ENCODE measurements around the gene FXYD6.
A peak's percentile ranks its signal among the peaks of the same experiment; 100 is the strongest.

The FXYD6 gene

DNA sequence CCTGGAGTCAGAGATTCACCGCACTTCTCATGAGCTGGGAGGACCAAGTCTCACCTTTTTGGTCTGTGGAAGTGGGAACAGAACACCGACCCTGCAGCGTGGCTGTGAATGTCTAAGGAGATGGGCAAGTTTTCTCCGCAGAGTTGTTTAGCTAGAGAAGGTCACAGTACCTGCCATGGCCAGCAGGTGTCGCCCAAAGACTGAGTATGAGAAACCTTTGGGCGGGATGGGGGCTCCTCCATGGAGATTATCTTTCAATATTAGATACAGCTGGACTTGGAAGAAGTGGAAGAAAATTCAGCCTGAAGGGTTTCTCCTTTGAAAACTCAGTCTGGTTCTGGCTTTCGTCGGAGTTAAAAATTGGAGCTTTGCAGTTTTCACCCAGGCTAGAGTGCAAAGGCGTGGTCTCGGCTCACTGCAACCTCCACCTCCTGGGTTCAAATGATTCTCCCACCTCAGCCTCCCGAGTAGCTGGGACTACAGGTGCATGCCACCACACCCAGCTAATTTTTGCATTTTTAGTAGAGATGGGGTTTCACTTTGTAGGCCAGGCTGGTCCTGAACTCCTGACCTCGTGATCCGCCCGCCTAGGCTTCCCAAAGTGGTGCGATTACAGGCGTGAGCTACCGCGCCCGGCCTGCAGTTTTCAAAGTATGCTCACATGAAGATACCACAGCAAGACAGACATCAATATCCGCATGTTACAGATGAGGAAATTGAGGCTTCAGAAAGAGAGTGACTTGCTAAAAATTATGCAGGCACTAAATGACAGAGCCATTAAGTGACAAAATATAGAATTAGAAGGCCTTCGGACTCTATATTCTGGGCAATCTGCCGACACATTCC lies 68.8 kb downstream of the FXYD6 start:
- Histone ChIP-seq H3K27me3 (ENCODE audit: insufficient read depth, low read length) (0 out of 2 replicates have a peak, but pooled peaks cover 3% of the 10 kb centered on the region), H3K36me3 (ENCODE audit: insufficient read depth, low read length) (no peaks in the 10 kb centered on the region), H3K9ac (ENCODE audit: low read depth, low read length) (no peak overlapping the region), H3K4me1 (ENCODE audit: insufficient read depth, low read length) (no peaks in the 10 kb centered on the region; the same call in 1 of the 2 replicates), H3K27ac (ENCODE audit: low read depth, low read length) (no peak overlapping the region), H3K4me3 (ENCODE audit: low read length) (no peak overlapping the region), H3K9me3 (ENCODE audit: insufficient read depth, low read depth, low read length) (no peaks in the 10 kb centered on the region)
- 71% methylated on average over 22 of the region's 22 CpGs for WGBS

DNA sequence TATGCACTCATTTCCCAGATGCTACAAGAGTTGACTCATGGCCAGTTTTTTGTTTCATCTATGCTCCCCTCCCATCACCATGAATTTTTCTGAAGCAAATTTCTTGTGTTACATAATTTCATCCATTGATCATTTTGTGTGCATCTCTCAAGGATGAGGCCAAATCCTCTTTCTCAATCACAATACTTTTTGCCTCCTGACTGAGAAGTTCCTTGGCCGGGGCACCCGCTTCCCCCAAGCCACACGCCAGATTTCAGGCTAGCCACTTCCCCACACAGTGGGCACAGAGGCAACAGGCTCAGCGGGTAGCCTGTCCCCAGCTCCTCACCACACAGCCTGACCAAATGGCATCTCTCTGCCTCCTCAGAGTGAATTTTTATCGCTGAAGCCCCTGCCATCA lies 69.6 kb downstream of the FXYD6 start:
- Histone ChIP-seq H3K4me1 (ENCODE audit: insufficient read depth, low read length) (no peaks in the 10 kb centered on the region; the same call in 1 of the 2 replicates), H3K36me3 (ENCODE audit: insufficient read depth, low read length) (no peaks in the 10 kb centered on the region), H3K9ac (ENCODE audit: low read depth, low read length) (no peak overlapping the region), H3K27me3 (ENCODE audit: insufficient read depth, low read length) (0 out of 2 replicates have a peak, but pooled peaks cover 3% of the 10 kb centered on the region), H3K27ac (ENCODE audit: low read depth, low read length) (no peak overlapping the region), H3K4me3 (ENCODE audit: low read length) (no peak overlapping the region), H3K9me3 (ENCODE audit: insufficient read depth, low read depth, low read length) (no peaks in the 10 kb centered on the region)
- WGBS = 85% methylated on average over 5 of the region's 5 CpGs

DNA sequence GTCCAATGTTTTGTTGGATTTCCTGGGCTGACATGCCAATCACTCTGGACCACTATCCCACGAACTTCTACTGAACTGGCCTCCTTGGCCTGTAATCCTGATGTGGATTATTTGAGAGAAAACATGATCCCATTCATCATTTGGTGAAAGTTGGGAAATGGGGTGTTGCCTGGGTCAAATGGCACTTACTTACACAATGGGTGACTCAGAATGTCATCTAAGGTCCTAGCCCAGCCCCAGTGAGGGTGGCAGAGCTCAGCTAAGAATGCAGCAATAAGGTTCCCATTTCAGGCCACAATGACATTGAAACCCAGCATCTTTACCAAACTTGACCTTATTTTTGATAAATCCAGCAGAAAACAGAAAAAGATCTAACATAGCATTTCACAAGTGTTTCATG lies 71.4 kb downstream of the FXYD6 start:
- 0 out of 2 replicates have a peak, but pooled peaks cover 8% of the 10 kb centered on the region for H3K27me3 ChIP-seq (ENCODE audit: insufficient read depth, low read length)
- no CpG with 5 or more reads among the region's 1 CpG for WGBS
- no peaks in the 10 kb centered on the region for H3K36me3 ChIP-seq (ENCODE audit: insufficient read depth, low read length)
- no peak overlapping the region for H3K4me3 ChIP-seq (ENCODE audit: low read length)
- H3K4me1 ChIP-seq (ENCODE audit: insufficient read depth, low read length) = no peaks in the 10 kb centered on the region; the same call in 1 of the 2 replicates
- no peak overlapping the region for H3K27ac ChIP-seq (ENCODE audit: low read depth, low read length)
- H3K9ac ChIP-seq (ENCODE audit: low read depth, low read length) = no peak overlapping the region
- H3K9me3 ChIP-seq (ENCODE audit: insufficient read depth, low read depth, low read length) = no peaks in the 10 kb centered on the region

DNA sequence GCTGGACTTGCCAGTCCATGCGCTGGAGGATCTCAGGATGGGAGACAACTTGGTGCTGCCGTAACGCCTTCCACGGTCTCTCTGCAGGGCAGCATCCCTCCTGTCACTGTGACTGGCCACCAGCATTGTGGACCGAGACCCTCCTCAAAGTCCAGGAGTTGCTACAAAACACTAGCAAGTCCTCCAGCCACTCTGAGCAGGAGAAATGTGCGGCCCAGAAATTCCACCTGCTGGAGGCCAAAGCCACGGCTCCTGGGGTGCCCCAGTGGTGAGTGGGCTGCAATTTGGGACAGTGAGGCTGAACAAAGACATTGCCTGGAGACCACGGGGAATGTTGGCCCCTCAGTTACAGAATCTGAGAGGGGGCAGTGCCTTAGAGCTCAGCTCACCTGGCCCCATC lies 72.6 kb downstream of the FXYD6 start:
- Histone ChIP-seq H3K9ac (ENCODE audit: low read depth, low read length) (no peak overlapping the region), H3K36me3 (ENCODE audit: insufficient read depth, low read length) (no peaks in the 10 kb centered on the region), H3K27me3 (ENCODE audit: insufficient read depth, low read length) (peaks cover 19% of the 10 kb centered on the region), H3K27ac (ENCODE audit: low read depth, low read length) (no peak overlapping the region), H3K4me3 (ENCODE audit: low read length) (no peak overlapping the region), H3K9me3 (ENCODE audit: insufficient read depth, low read depth, low read length) (no peaks in the 10 kb centered on the region), H3K4me1 (ENCODE audit: insufficient read depth, low read length) (no peaks in the 10 kb centered on the region; the same call in 1 of the 2 replicates)
- 93% methylated on average over 8 of the region's 8 CpGs for WGBS

DNA sequence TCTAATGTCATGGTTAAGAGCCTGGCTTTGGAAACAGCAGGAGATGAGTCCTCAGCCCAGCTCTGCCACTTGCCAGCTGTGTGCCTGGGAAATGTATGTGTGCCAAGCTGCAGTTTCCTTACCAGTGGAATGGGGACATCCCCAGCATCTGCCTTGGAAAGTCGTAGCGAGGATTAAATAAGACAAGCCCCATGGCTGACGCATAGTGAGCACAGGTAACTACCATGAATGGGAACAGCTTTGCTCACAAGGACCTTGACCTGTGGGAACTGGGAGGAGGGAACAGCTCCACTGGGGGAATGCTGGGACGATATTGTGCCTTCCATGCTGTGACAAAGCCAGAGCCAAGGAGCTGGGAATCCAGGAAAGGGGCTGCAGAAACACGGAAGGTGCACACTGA lies 76.8 kb downstream of the FXYD6 start:
- no peak overlapping the region for H3K9ac ChIP-seq (ENCODE audit: low read depth, low read length)
- WGBS = 70% methylated on average over 5 of the region's 5 CpGs
- H3K36me3 ChIP-seq (ENCODE audit: insufficient read depth, low read length) = no peaks in the 10 kb centered on the region
- H3K27ac ChIP-seq (ENCODE audit: low read depth, low read length) = no peak overlapping the region
- H3K4me3 ChIP-seq (ENCODE audit: low read length) = no peak overlapping the region
- peaks cover 59% of the 10 kb centered on the region for H3K27me3 ChIP-seq (ENCODE audit: insufficient read depth, low read length)
- 0 out of 2 replicates have a peak, but pooled peaks cover 4% of the 10 kb centered on the region for H3K4me1 ChIP-seq (ENCODE audit: insufficient read depth, low read length)
- no peaks in the 10 kb centered on the region for H3K9me3 ChIP-seq (ENCODE audit: insufficient read depth, low read depth, low read length)

DNA sequence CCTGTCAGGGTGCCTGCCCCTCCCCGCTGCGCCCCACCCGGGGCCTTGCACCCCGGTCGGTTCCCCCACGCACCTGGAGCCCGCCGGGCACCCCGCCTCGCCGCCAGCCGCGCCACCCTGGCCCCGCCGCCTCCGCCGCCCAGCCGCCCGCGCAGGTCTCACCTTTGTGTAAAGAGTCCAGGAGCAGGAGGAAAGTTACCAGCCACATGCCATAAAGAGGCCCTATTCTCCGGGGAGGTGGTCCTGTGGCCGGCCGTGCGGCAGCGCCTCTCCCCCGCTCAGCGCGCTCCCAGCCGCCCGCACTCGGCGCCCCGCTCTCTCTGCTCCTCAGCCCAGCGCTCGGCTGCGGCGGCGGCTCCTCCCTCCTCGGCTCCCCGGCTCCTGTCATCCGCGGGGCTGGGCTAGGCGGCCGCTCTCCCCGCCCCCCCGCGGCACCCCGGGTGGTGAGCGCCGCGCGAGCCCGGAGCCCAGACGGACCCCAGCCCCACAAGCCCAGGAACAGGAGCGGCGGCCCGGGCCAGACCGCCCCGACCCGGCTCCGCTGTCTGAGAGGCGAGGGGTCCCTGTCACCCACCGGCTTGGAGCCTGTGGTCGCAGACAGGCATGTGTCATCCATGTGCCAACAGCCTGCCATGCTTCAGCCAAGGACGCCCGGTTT lies 79.5 kb downstream of the FXYD6 start, which contains the start of gene DSCAML1:
Gene DSCAML1, minus strand, starts transcription at position 345 of the 658 bp plus-strand sequence. Its CDS starts 137 bp downstream, at position 208.
- Histone ChIP-seq H3K4me3 (ENCODE audit: low read length) (peak within 1 kb of the TSS; percentile 52), H3K27me3 (ENCODE audit: insufficient read depth, low read length) (peaks cover 82% of the 10 kb centered on the region)

DNA sequence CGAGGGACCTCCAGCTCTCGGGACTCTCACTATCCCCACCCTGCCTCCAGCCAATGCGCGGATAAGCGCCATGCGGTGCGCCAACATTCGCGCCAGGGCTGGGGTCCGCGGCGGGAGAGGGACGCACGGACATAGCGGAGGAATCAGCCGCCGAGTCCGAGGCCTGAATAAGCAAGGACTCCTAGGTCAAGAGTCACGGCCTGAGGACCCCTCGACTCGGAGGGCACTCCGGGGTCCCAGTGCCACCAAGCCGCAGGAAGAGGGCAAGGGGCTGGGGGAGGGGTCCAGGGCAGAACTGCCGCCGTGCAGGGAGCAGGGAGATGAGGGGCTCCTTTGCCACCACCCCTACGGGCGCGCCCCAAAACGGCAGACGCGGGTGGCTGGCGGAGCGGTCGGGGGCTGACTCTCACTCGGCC lies 80.0 kb downstream of the FXYD6 start:
- 1% methylated on average over 35 of the region's 35 CpGs for WGBS
- peaks cover 82% of the 10 kb centered on the region for H3K27me3 ChIP-seq (ENCODE audit: insufficient read depth, low read length)
- H3K4me3 ChIP-seq (ENCODE audit: low read length) = peak overlapping the region; percentile 52
- no peaks in the 10 kb centered on the region for H3K9me3 ChIP-seq (ENCODE audit: insufficient read depth, low read depth, low read length)
- H3K36me3 ChIP-seq (ENCODE audit: insufficient read depth, low read length) = no peaks in the 10 kb centered on the region
- no peak overlapping the region for H3K27ac ChIP-seq (ENCODE audit: low read depth, low read length)
- H3K4me1 ChIP-seq (ENCODE audit: insufficient read depth, low read length) = 0 out of 2 replicates have a peak, but pooled peaks cover 4% of the 10 kb centered on the region
- no peak overlapping the region for H3K9ac ChIP-seq (ENCODE audit: low read depth, low read length)

More for the DNA sequence above, 79.5 kb downstream of the FXYD6 start, which contains the start of gene DSCAML1:
- H3K9ac ChIP-seq (ENCODE audit: low read depth, low read length) = no peak within 1 kb of the TSS
- WGBS = 3% methylated on average over 66 of the region's 66 CpGs
- no peaks in the 10 kb centered on the region for H3K36me3 ChIP-seq (ENCODE audit: insufficient read depth, low read length)
- 0 out of 2 replicates have a peak, but pooled peaks cover 4% of the 10 kb centered on the region for H3K4me1 ChIP-seq (ENCODE audit: insufficient read depth, low read length)
- H3K9me3 ChIP-seq (ENCODE audit: insufficient read depth, low read depth, low read length) = no peaks in the 10 kb centered on the region
- H3K27ac ChIP-seq (ENCODE audit: low read depth, low read length) = no peak within 1 kb of the TSS

DNA sequence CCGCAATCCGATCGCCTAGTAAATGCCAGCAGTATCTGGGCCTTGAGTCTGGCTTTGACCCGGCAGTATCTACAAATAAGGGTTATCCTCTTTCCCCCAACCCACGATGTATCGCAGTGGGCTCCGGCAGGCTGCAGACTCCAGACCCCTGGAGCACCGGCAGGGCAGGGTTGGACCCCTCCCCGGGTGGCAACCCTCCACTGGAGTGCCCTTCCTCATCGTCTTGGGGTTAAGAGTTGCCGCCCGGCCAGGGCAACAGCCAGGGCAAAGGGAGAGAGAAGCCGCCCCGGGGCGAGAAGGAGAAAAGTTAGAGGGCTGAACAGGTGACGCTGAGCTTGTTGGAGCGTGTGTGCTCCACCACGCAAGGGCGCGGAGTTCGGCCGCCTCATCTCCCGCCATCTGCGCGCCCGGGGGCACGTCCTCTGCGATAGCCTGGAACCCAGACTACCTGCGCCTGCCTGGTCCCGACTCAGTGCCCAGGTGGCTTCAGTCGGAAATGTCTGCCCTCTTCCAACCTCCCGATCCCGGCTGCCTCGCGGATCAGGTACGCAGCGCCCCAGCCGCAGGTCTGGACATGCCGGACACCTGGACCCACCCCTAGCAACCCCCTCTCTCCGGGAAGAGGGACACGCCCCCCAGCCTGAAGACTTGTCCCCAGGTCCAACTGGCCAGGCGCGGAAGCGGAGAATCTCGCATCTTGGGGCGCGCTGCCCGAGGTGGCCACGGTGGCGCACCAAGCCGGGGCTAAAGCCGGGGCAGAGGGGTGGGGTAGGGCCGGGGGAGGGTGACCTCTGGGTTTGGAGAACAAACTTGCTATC lies 80.6 kb downstream of the FXYD6 start:
- no peaks in the 10 kb centered on the region for H3K36me3 ChIP-seq (ENCODE audit: insufficient read depth, low read length)

DNA sequence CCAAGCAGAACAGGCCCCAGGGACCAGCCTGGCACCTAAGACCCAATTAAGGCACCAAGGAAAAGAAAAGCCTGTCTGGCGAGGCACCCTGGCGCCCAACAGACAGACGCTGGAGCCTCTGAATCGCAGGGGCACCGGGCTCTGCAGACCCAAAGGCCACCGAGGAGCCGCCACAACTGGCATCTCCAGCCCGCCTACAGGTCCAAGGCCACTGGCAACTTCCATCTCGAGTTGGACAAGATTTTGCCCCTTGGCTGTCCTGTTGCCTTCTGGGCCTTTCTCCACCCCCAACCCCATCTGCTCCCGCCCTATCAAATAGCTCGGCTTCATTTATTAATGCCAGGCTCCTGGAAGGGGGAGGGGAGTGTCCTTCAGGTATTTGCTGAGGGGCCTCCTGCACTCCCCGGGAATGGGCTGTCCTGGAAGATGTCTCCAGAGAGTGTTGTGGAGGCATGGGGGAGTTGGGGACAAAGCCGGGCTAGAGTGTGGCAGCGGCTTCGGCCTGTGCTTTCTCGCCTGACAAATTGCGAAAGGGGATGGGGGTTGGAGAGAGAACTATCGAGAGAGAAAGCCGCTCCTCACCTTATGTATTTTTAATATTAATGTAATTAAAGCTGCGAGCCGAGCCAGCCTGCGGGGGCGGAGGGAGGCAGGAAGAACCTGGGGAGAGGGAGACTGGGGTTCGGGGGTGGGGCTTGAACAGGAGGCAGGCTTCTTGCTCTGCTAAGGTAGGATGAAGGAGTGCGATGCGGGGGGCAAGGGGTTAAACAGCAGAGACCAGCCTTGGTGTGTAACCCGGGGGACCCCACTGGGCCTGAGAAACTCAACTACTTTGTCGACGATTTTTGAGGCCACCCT lies 81.5 kb downstream of the FXYD6 start:
- no peaks in the 10 kb centered on the region for H3K9me3 ChIP-seq (ENCODE audit: insufficient read depth, low read depth, low read length)
- 54% methylated on average over 27 of the region's 29 CpGs for WGBS
- peak overlapping the region; percentile 52 for H3K4me3 ChIP-seq (ENCODE audit: low read length)
- H3K36me3 ChIP-seq (ENCODE audit: insufficient read depth, low read length) = no peaks in the 10 kb centered on the region
- no peak overlapping the region for H3K9ac ChIP-seq (ENCODE audit: low read depth, low read length)
- H3K4me1 ChIP-seq (ENCODE audit: insufficient read depth, low read length) = 0 out of 2 replicates have a peak, but pooled peaks cover 4% of the 10 kb centered on the region
- H3K27ac ChIP-seq (ENCODE audit: low read depth, low read length) = no peak overlapping the region
- H3K27me3 ChIP-seq (ENCODE audit: insufficient read depth, low read length) = peaks cover 77% of the 10 kb centered on the region

More for the DNA sequence above, 80.6 kb downstream of the FXYD6 start:
- H3K27ac ChIP-seq (ENCODE audit: low read depth, low read length) = no peak overlapping the region
- 8% methylated on average over 52 of the region's 53 CpGs for WGBS
- H3K9me3 ChIP-seq (ENCODE audit: insufficient read depth, low read depth, low read length) = no peaks in the 10 kb centered on the region
- H3K4me3 ChIP-seq (ENCODE audit: low read length) = peak overlapping the region; percentile 52
- H3K4me1 ChIP-seq (ENCODE audit: insufficient read depth, low read length) = 0 out of 2 replicates have a peak, but pooled peaks cover 4% of the 10 kb centered on the region
- H3K27me3 ChIP-seq (ENCODE audit: insufficient read depth, low read length) = peaks cover 82% of the 10 kb centered on the region
- no peak overlapping the region for H3K9ac ChIP-seq (ENCODE audit: low read depth, low read length)

DNA sequence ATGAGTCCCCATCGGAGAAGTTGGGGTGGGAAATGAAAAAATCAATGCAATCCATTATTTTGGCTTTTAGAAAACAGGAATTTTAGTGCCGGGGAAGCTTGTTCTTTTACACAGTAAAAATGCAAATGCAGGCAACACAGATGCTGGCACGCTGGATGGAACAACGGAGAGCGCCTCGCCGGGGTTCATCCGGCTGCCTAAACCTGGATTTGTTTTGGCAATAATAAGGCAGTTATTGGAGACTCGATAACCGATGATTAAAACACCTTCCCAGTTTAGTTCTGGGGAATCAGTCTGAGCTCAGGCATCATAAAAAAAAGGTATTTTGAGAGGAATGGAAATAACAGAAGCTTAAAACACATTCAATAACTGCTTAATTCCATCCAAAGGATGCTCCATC lies 82.3 kb downstream of the FXYD6 start:
- no peak overlapping the region for H3K4me3 ChIP-seq (ENCODE audit: low read length)
- 90% methylated on average over 10 of the region's 10 CpGs for WGBS
- H3K9ac ChIP-seq (ENCODE audit: low read depth, low read length) = no peak overlapping the region
- H3K27me3 ChIP-seq (ENCODE audit: insufficient read depth, low read length) = peaks cover 76% of the 10 kb centered on the region
- no peak overlapping the region for H3K27ac ChIP-seq (ENCODE audit: low read depth, low read length)
- no peaks in the 10 kb centered on the region for H3K9me3 ChIP-seq (ENCODE audit: insufficient read depth, low read depth, low read length)
- no peaks in the 10 kb centered on the region for H3K36me3 ChIP-seq (ENCODE audit: insufficient read depth, low read length)
- H3K4me1 ChIP-seq (ENCODE audit: insufficient read depth, low read length) = 0 out of 2 replicates have a peak, but pooled peaks cover 4% of the 10 kb centered on the region

Measured in HUES64 (cell line).